Stimulated activated CD8-positive, alpha-beta memory T cell treated with anti-CD3 and anti-CD28 coated beads, Interleukin-4, amount 100 ng/mL, for 1 hour (primary cell): ENCODE measurements around the gene CCDC184.
A peak's percentile ranks its signal among the peaks of the same experiment; 100 is the strongest.

ENCODE experiments used
- DNase-seq, 2 donors: peaks; one replicate each; pipeline ENCODE4 v3.0.0-alpha.2; 2020; ENCODE audit warnings: low read depth in 2 of 2, low spot score in 1 of 2

CCDC184 gene

DNA sequence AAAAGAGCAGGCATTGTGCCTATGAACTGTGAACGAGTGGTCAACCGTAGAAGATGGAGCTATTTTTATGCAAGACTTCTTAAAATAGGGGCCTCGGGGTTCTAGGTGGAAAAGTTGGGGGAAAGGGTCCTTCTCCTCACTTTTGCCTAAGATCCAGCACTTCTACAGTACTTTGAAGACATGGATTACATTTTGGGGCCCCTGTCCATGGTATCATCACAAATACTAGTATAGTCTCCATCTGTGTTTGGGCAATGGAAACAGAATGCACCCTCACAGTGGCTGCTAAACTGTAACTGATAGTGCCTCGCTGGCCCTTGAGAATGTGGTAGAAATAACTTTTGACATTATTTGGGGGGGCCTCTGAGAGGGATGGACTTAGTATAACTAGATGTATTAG is 5.5 kb upstream of the CCDC184 start:
- DNase-seq = no peak

DNA sequence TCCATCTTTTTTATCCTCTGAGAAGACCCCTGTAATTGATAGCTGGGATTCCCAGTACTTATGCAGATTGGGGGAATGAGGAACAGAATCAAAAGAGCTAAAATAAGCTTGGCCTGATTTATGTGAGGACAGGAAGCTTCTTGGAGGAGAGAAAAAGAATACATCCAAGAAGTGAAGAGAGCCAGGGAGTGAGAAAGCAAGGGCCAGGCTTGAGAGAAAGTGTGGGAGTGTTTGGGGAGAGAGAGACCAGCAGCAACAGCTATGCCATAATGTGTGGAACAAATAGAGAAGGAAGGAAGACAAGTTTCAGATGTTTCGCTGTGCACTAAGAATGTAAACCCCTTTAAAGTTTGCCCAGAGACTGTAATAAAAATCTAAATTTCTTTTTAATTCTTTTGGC is 4.0 kb upstream of the CCDC184 start:
- no peak for DNase-seq

DNA sequence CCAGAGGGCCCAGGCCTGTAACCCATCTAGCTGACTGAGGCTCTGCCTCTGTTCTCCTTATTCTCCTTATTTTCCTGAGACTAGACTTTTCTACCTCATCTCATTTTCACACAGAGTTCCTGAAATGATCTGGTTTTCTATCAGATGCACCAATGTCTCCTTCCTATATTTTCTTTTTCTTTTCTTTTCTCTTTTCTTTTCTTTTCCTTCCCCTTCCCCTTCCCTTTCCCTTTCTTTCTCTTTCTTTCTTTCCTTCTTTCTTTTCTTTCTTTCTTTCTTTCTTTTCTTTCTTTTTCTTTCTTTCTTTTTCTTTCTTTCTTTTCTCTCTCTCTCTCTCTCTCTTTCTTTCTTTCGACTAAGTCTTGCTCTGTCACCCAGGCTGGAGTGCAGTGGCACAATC is 3.0 kb upstream of the CCDC184 start:
- no peak for DNase-seq

- no peak for DNase-seq
Measured at GRCh38 chr12:48180857-48181495, 2.5 kb upstream of the CCDC184 start.

DNA sequence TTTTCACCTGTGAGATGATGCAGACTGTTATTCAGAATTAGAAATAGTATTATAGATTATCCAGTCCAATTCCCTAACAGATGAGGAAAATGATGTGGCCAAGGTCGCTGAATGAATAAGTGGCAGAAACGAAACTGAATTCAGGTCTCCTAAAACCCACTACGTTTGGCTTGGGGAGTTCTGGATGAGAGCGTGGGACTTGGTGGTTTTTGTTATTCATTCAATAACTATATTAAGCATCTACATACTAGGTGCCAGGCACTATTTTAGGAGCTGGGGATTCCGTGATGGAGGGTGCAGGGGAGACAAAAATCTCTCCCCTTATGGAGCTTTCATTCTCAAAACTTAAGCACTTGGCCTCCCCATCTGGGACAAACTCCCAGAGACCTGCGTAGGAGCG is 813 bp upstream of the CCDC184 start:
- no peak for DNase-seq

DNA sequence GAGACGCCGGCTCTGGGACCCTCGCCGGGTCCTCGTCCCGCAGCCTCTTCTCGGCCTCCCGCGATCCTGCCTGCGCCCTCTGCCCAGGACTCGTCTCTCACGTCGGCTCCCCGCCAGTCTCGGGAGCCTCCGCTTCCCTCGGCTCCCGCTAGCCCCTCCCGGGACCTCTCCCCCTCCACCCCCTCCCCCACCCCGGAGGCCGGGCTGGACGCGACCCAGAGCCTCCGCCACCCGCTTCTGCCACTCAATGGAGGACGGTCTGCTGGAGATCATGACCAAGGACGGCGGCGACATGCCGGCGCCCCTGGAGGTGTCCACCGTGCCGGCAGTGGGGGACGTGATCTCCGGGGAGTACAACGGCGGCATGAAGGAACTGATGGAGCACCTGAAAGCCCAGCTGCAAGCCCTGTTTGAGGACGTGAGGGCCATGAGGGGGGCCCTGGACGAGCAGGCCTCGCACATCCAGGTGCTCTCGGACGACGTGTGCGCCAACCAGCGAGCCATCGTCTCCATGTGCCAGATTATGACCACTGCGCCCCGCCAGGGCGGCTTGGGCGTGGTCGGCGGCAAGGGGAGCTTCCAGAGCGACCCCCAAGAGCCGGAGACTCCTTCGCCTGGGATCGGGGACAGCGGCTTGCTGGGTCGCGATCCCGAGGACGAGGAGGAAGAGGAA is 568 bp downstream of the CCDC184 start:
- DNase-seq = no peak

DNA sequence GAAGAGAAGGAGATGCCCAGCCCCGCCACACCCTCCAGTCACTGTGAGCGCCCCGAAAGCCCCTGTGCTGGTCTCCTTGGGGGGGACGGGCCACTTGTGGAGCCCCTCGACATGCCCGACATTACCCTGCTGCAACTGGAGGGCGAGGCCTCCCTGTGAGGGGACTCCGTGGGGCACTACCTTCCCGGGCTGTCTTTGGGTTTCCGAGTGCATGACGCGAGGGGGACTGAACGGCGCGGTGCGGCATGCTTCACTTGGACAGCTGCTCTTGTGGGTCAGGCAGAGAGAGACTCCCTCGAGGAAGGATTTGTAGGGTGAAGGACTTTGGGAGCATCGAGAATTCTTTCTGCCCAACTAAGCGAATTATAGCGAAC is 1.1 kb downstream of the CCDC184 start:
- no peak for DNase-seq

DNA sequence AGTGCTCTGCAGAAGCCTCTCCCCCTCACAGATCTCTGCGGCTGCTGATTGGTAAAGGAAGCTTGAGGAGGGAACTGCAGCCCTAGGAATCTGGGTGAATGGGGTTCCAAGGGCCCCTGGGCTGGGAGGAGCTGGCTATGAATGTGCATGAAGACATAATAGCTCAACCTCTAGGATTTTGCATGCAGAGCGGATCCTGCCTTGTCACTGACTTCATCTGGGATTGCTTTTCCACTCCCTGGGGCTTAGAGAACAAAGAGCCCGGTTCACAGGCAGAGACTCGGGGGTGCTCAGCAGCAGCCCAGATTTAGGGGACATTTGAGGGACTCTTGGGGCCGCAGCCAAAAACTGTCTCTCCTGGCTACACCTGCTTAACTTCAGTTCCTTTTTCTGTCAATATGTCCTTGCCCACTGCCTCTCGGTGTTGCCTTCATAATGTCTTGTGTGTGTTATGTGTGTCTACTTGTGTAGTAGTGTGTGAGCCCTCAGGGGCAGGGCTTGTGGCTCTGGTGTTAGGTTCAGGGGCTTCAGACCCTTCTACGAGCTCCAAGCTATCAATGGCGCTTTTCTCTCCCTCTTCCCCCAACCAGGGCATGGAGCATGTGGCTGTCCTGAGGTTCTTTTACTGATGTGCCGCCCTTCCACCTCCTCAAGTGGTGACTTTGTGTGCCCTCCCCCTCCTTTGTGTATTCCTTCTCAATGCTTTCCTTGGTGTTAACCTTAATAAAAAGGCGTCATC is 1.9 kb downstream of the CCDC184 start:
- no peak for DNase-seq

DNA sequence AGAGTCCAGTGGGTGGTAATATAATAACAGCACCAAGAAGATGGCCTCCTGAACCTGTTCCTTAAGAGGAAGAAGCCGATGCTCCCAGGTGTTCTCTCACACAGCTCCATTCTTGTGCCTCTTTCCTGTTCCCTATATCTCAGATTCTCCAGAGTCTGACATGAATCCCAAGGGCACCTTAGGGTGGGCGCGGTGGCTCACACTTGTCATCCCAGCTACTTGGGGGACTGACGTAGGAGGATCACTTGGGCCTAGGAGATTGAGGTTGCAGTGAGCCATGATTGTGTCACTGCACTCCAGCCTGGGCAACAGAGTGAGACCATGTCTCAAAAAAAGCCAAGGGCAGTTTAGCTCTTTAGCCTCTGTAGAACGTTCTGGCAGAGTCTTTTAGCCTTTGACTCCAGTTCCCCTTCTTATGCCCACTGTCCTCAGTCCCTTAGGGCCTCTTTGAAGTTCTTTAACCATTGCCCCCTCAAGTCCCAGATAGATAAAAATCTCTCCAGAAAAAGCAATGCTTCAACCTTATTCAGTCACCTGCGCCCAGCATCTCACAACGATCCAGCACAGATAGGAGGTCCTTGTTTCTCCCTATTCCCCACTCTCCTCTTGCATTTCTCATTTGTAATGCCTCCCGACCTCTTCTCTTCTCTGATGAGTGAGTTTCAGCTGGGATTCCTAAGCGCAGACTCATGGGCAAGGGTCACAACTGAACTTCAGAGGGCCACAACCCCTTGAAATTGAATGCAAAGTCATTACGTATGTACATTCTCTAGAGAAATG is 4.7 kb downstream of the CCDC184 start:
- no peak for DNase-seq

DNA sequence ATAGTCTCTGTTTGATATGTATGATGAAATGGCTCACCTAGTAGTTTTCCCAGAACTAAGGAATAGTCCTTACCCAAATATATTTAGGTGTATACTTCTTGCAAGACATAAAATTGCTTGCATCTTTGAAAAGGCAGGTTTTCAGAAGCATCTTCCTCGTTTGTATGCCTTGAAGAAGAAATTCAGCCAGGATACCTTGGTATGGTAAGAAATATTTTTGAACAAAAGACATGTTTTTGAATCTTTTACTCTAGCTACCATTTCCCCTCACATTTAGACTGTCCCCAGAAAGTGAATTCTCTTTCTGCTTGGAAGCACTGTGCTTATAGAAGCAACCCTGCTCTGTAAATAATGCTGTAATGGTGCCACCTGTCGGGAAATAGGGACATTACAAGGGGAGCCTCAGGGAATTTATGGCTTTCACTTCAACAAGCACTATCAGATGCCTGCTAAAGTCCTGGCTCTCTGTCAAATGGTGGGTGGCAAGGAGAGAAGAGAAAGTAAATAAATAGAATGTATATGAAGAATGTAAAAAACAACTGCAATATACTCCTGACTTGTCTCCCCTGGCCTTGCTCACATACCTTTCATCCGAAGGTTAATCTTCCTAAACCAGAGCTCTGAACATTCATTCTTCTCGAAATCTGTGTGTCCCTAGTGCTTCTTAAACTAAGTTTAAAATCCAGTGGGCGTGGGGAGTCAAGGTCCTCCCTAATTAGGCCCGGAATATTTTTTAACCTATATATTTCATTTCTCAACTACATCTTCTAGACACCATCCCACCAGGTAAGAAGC is 6.1 kb downstream of the CCDC184 start:
- peak in 1 of 2 donors; percentile 46 for DNase-seq

DNA sequence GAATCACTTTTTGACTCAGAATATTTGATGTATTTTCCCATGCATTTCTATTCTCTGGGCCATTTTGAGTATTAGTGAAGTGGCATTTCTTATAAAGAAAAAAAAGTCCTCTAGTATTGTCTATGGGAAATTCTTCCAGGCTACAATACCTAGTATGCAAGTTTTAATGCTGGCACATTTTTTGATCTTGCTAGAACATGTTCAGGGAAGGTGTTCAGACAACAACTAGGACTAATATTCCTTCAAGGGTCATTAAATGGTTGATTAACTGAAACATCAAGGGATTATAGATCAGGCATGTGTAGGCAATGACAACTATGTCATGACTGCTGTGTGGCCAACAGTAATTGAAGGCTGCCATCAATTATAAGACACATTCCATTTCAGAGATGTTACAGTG is 7.7 kb downstream of the CCDC184 start:
- no peak for DNase-seq

- no peak for DNase-seq
Measured at GRCh38 chr12:48192861-48193260, 9.4 kb downstream of the CCDC184 start.

- no peak for DNase-seq
Measured at GRCh38 chr12:48193623-48194022, 10.2 kb downstream of the CCDC184 start.

DNA sequence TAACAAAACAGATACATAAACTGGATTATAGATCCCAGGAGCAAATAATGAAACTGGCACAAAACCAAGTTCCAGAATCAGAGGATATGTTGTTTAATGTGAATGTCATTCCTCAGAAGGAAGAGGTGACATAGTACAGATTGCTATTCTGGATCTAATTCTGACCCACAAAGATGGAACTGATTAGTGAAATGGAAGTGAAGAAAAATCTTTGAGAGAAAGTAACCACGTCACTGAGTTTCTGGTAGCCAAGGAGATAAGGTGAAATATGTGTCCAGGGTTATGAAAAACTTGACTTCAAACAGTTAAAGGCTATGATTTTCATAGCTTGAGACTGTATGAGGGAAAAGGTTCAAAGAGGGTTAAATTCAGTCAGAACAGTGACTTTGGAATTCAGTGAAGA is 11.4 kb downstream of the CCDC184 start:
- DNase-seq = no peak

- no peak for DNase-seq
Measured at GRCh38 chr12:48197549-48197970, 14.1 kb downstream of the CCDC184 start.

- DNase-seq = peak; percentile 83 to 85
Measured at GRCh38 chr12:48197971-48198671, 14.7 kb downstream of the CCDC184 start.

DNA sequence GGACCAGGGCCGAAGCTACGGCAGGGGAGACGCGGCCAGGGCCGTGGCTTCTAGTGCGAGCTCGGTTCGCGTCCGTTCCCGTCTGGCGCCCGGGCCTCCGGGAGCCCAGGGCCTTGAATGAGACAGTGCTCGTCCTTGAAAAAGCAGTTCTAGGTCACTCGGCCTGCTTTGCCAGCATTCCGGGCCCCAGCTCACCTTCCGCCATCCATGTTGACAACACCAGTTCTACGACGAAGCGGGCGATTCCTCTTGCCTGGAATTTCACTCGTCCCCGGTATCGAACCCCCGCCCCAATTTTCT is 15.2 kb downstream of the CCDC184 start:
- no peak for DNase-seq

GRCh38 chr12:48198985-48199384 is 15.5 kb downstream of the CCDC184 start:
- no peak for DNase-seq

DNA sequence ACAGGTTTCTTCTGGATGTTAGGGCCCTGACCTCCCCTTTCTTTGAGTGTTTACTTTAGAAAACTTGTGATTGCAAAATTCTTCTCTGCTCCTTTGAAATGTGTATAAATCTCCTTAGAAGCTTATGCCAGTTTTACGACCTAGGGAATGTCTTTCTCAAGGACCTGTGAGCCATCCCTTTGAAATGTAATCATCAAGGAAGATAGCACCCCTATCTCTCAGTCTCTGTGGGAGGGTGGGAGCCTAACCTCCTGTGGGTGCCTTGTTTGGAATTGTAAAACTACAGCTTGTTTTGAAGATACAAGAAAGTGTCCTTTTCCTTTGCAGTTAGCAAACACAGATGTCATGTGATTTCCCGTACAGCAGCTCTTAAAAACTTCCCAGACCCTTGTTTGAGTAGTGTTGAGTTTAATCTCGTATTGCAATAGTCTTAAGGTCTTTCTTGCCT is 16.4 kb downstream of the CCDC184 start:
- no peak for DNase-seq

DNA sequence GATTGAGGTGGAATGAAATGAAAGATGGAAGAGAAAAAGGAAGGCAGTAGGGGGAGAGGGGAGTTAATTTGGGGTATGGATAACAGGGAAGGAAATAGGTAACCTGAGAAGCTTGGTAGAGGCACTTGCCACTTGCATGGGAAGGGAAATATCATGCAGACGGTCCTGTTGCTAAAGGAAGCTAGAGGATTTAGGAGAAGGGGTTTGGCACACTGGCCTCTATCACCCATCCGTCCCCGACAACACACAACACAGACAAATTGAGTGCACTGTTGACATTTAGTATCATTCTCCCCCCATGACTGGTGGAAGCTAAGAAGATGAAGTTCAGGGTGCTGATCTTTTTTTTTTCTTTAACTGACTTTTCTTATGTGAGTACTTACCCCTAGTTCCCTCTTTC is 17.6 kb downstream of the CCDC184 start:
- no peak for DNase-seq
